DLD1 (cell line): Measurements from ENCODE around the gene RTEL1.
"Not testable (repeated sequence)": the region's sequence is repeated elsewhere in the genome, so short reads cannot be mapped to it uniquely, and the experiment has no call there.

Experiments used
- in situ Hi-C: cut with HindIII; loops from 2 replicates; pipeline ENCODE4 v1.10.0; 2017; ENCODE audit warnings: low sequenced_read_pairs

The RTEL1 gene, protein sequence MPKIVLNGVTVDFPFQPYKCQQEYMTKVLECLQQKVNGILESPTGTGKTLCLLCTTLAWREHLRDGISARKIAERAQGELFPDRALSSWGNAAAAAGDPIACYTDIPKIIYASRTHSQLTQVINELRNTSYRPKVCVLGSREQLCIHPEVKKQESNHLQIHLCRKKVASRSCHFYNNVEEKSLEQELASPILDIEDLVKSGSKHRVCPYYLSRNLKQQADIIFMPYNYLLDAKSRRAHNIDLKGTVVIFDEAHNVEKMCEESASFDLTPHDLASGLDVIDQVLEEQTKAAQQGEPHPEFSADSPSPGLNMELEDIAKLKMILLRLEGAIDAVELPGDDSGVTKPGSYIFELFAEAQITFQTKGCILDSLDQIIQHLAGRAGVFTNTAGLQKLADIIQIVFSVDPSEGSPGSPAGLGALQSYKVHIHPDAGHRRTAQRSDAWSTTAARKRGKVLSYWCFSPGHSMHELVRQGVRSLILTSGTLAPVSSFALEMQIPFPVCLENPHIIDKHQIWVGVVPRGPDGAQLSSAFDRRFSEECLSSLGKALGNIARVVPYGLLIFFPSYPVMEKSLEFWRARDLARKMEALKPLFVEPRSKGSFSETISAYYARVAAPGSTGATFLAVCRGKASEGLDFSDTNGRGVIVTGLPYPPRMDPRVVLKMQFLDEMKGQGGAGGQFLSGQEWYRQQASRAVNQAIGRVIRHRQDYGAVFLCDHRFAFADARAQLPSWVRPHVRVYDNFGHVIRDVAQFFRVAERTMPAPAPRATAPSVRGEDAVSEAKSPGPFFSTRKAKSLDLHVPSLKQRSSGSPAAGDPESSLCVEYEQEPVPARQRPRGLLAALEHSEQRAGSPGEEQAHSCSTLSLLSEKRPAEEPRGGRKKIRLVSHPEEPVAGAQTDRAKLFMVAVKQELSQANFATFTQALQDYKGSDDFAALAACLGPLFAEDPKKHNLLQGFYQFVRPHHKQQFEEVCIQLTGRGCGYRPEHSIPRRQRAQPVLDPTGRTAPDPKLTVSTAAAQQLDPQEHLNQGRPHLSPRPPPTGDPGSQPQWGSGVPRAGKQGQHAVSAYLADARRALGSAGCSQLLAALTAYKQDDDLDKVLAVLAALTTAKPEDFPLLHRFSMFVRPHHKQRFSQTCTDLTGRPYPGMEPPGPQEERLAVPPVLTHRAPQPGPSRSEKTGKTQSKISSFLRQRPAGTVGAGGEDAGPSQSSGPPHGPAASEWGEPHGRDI (N-terminal part only)

GRCh38 chr20:63657937-63658748 lies at the start of gene RTEL1:
RTEL1 (plus strand) TSS chr20:63658312; CDS start chr20:63659403, 1,091 bp downstream.
- in situ Hi-C loops = no loop called here

DNA sequence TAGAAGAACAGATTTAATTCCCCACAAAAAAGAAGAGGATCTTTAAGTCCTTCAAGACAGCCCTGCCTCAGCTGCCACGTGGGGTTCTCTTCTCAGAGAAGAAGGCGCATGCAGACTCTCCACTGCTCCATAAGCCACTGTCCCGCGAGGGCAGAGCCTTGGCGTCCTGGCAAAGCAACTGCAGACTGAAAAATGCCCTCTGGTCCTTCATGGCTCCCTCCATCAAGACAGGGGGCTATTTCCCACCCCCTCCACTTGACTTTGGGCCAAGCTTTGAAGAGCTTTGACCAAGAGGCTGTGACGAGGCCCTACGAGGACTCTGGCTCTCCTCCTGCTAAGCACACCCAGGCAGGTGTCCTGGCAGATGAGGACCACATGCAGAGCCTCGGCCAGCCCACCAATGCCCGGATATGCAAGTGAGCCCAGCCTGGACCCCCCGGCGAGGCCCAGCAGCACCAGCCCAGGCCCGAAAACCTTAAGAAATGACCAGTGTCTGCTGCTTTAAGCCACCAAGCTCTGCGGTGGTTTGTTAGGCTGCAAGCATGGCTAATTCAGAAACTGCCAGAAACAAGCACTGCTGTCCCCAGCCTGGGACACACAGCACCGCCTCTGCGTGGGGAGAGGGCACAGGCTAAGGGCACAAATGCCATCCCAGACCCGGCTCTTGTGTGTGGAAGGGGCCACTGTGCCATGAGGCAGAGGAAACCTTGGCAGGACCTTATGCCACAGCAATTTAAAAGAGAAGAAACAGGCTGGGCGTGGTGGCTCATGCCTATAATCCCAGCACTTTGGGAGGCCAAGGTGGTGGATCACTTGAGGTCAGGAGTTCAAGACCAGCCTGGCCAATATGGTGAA lies 47.3 kb upstream of the RTEL1 start:
- in situ Hi-C loops = no loop called here

DNA sequence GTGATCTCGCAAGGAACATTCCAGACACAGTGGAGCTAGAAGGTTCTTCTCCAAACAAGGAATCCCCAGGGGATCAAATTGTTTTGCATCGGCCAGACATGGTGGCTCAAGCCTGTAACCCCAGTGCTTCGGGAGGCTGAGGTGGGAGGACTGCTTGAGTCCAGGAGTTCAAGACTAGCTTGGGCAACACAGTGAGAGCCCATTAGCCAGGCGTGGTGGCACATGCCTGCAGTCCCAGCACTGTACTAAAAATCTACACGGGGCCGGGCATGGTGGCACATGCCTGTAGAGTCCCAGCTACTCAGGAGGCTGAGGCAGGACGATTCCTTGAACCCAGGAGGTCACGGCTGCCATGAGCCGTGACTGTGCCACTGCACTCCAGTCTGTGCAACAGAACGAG lies 46.5 kb upstream of the RTEL1 start:
- in situ Hi-C loops = no loop called here

- in situ Hi-C loops = no loop called here
Observed at GRCh38 chr20:63612276-63612931, 45.7 kb upstream of the RTEL1 start.

DNA sequence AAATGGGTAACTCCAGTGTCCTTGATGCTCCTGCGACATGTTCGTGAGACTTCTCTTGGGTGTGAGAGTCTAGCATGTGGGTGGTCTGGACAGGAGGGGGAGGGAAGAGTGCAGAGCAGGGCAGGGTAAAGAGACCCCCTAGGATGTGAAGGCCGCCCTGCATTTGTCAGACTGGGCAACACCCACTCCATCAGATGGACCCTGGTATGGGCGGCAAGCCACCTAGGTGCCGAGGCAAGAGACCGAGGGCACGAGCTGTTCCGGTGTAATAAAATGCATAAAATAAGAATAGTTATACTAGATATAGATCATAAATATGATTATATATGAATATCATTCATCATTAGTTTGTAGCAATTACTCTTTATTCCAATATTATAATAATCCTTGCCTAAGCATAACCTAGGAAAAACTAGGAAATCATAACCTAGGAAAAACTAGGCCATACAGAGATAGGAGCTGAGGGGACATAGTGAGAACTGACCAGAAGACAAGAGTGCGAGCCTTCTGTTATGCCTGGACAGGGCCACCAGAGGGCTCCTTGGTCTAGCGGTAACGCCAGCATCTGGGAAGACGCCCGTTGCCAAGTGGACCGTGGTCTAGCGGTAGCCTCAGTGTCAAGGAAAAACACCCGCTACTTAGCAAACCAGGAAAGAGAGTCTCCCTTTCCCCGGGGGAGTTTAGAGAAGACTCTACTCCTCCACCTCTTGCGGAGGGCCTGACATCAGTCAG lies 44.1 kb upstream of the RTEL1 start:
- in situ Hi-C loops = not testable (repeated sequence)

DNA sequence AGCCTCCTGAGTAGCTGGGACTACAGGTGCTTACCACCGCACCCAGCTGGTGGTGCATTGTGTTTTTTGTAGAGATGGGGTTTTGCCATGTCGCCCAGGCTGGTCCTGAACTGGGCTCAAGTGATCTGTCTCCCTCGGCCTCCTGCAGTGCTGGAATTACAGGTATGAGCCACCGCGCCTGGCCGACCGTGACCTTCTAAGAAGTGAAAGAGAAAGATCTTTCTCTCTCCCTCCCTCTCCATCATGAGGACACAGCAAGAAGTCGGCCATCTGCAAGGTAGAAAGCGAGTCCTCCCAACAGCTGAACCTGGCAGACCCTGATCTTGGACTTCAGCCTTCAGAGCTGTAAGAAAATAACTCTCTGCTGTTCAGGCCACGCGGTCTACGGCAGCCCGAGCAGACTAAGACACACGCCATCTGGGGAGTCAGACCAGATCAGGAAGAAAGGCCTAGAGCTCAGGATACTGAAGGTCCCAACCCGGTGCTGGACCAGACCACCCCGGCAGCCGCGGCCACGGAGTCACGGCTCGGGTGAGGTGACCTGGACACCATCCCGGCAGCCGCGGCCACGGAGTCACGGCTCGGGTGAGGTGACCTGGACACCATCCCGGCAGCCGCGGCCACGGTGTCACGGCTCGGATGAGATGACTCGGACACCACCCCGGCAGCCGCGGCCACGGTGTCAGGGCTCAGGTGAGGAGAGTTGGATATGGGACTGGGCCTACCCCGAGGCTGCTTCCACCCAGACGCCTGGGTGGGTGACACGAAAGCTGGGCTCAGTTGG lies 40.8 kb upstream of the RTEL1 start:
- in situ Hi-C loops = no loop called here

DNA sequence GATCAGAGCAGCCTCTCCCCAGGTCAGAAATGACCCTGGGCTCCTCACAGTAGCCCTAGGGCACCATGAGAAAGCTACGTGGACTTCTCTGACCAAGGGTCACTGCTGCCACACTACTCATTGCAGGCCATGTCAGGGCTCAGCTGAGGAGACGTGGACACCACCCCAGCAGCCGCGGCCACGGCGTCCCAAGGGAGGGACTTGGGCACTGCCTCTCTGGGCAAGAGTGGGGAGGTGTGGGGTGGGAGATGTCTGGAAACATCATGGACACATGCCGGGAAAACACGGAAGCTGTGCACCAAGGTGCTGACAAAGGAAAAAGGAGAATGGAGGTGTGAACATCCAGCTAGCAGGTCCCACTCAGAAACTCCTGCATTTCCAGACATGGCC lies 40.2 kb upstream of the RTEL1 start:
- in situ Hi-C loops = no loop called here

- in situ Hi-C loops = no loop called here
Observed at GRCh38 chr20:63618291-63618980, 39.7 kb upstream of the RTEL1 start.

DNA sequence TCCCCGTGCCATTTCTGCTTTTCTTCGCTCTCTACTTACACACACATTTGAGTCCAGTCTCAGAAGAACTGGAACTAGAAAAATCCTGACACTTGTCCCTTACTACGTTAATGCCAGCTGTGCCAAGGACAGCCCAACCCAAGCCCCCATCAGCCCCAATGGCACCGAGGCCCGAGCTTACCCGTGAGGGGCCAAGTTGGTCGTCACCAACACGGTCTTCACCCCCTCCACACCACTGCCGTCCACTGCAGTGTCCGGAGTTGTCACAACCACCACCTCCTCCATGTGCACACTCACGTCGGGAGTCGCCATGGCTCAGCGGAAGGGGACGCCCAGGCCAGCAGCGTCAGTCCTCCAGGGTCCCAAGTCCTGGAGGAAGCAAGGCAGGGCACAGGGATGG lies 39.0 kb upstream of the RTEL1 start:
- in situ Hi-C loops = no loop called here

DNA sequence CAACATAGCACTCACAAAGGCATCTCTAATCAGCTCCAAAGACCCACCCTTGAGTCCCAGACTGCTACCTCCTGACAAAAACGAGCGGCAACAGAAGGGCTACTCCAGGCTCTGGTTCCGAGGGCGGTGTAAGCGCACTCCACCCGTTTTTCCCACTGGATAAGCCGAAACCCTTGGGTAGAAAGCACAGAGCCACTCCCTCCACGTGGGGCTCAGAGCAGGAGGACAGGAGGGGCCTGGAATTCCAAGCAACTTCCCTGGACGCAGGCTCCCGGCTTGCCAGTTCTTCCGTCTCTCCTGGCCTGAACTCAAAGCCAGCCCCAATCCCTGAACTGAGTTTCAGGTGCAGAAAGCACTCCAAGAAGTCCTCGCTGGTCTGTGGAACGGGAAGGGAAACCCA lies 38.6 kb upstream of the RTEL1 start:
- in situ Hi-C loops = no loop called here

- in situ Hi-C loops = no loop called here
Observed at GRCh38 chr20:63620991-63621390, 37.1 kb upstream of the RTEL1 start.

DNA sequence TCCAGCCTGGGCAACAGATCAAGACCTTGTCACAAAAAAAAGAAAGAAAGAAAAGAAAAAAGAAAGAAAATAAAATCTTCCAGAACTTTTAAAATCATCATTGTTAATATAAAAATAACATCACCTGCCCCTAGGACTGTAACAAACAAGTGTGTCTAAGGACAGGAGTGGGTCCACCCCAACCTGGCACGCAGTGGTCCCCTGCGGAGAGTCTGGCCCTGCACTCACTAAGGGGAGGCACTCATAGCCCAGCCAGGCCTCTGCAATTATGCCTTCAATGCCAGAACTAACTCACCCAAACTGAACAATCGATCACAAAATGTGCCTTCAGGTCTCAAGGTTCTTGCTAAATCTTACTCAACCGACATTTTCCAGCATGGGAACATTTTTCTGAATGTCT lies 36.0 kb upstream of the RTEL1 start:
- in situ Hi-C loops = no loop called here

DNA sequence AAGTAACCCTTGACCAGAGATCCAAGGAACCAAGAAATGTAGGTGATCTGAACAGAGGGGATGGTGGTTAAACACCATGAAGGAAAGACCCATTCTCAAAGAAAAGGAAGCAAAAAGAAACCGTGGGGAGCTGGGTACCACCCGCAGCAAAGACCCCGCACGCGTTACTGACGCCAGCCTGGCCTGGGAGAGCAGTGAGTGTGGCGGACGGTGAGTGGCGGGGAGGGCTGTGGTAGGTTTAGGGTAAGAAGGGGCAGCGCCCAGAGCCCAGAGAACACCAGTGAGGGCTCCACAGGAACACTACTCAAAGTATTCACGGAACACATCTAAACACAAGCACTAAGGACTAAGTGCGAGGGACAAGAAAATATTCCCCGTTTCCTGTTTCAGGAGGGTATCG lies 35.4 kb upstream of the RTEL1 start:
- in situ Hi-C loops = no loop called here

GRCh38 chr20:63624486-63624885 lies 33.6 kb upstream of the RTEL1 start:
- in situ Hi-C loops = no loop called here

DNA sequence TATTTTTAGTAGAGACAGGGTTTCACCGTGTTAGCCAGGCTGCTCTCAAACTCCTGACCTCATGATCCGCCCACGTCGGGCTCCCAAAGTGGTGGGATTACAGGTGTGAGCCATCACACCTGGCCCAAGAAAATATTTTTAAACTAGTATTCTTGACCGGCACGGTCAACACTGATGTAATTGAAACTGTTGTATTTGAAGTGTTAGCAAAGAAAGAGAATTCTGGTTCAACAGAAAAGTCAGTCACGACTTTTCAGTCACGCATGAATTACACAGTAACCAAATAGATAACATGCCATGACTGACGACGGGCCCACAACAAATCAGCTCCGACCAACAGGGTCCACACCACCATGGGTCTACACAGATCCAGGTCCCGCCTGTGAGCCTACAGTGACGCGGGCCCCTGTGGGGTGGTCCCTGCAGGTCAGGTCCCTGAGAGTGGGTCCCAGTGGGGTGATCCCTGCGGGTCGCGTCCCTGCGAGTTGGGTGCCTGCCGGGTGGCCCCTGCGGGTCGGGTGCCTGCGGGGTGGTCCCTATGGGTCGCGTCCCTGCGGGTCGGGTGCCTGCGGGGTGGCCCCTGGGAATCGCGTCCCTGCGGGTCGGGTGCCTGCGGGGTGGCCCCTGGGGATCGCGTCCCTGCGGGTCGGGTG lies 32.2 kb upstream of the RTEL1 start:
- in situ Hi-C loops = no loop called here

- in situ Hi-C loops = no loop called here
Observed at GRCh38 chr20:63626424-63627128, 31.5 kb upstream of the RTEL1 start, which contains the start of gene GMEB2. GMEB2 (minus strand) TSS chr20:63627101; CDS start chr20:63619397, 7,704 bp downstream.
